Non-pigmented ciliary epithelial cell (primary cell): ENCODE data around the gene NEURL1B.
"Not testable (repeated sequence)": the region's sequence is repeated elsewhere in the genome, so short reads cannot be mapped to it uniquely, and the experiment has no call there.

Source experiments
- DNase-seq: peaks from one replicate; pipeline ENCODE4 v3.0.0-alpha.2; 2010; ENCODE audit warnings: low read depth

The NEURL1B gene

GRCh38 chr5:172640822-172641358, at the start of gene NEURL1B:
TSS of gene NEURL1B (plus strand) at chr5:172641263. CDS start at chr5:172641407, 144 bp downstream.
- no peak for DNase-seq

- no peak for DNase-seq
Measured at GRCh38 chr5:172591636-172592035, 49.4 kb upstream of the NEURL1B start.

GRCh38 chr5:172592881-172593280, 48.2 kb upstream of the NEURL1B start:
- no peak for DNase-seq

GRCh38 chr5:172593306-172593705, 47.8 kb upstream of the NEURL1B start:
- no peak for DNase-seq

- DNase-seq, result no peak
Measured at GRCh38 chr5:172593721-172594235, 47.3 kb upstream of the NEURL1B start.

- no peak for DNase-seq
Measured at GRCh38 chr5:172594431-172594830, 46.6 kb upstream of the NEURL1B start.

- DNase-seq, result no peak
Measured at GRCh38 chr5:172594867-172595466, 46.1 kb upstream of the NEURL1B start.

- DNase-seq, result no peak
Measured at GRCh38 chr5:172595596-172596455, 45.2 kb upstream of the NEURL1B start.

- no peak for DNase-seq
Measured at GRCh38 chr5:172596638-172597231, 44.3 kb upstream of the NEURL1B start.

- DNase-seq, result no peak
Measured at GRCh38 chr5:172597755-172598155, 43.3 kb upstream of the NEURL1B start.

- DNase-seq, result no peak
Measured at GRCh38 chr5:172598251-172599203, 42.5 kb upstream of the NEURL1B start.

GRCh38 chr5:172599204-172599567, 41.9 kb upstream of the NEURL1B start:
- DNase-seq, result no peak

GRCh38 chr5:172600571-172600970, 40.5 kb upstream of the NEURL1B start:
- no peak for DNase-seq

- not testable (repeated sequence) for DNase-seq
Measured at GRCh38 chr5:172601576-172601975, 39.5 kb upstream of the NEURL1B start.

GRCh38 chr5:172602783-172603231, 38.3 kb upstream of the NEURL1B start:
- DNase-seq, result no peak

- DNase-seq, result no peak
Measured at GRCh38 chr5:172603251-172603806, 37.7 kb upstream of the NEURL1B start.

GRCh38 chr5:172605466-172605865, 35.6 kb upstream of the NEURL1B start:
- DNase-seq, result no peak

- no peak for DNase-seq
Measured at GRCh38 chr5:172606156-172606785, 34.8 kb upstream of the NEURL1B start.

GRCh38 chr5:172607213-172607793, 33.8 kb upstream of the NEURL1B start:
- DNase-seq, result no peak

GRCh38 chr5:172608773-172609172, 32.3 kb upstream of the NEURL1B start:
- no peak for DNase-seq
